Central memory CD4-positive, alpha-beta T cell (primary cell): Measurements from ENCODE around the gene ABHD16B.
A peak's percentile ranks its signal among the peaks of the same experiment; 100 is the strongest.

Source experiments
- DNase-seq: peaks from one replicate; pipeline ENCODE4 v3.0.0; 2022

ABHD16B gene

DNA sequence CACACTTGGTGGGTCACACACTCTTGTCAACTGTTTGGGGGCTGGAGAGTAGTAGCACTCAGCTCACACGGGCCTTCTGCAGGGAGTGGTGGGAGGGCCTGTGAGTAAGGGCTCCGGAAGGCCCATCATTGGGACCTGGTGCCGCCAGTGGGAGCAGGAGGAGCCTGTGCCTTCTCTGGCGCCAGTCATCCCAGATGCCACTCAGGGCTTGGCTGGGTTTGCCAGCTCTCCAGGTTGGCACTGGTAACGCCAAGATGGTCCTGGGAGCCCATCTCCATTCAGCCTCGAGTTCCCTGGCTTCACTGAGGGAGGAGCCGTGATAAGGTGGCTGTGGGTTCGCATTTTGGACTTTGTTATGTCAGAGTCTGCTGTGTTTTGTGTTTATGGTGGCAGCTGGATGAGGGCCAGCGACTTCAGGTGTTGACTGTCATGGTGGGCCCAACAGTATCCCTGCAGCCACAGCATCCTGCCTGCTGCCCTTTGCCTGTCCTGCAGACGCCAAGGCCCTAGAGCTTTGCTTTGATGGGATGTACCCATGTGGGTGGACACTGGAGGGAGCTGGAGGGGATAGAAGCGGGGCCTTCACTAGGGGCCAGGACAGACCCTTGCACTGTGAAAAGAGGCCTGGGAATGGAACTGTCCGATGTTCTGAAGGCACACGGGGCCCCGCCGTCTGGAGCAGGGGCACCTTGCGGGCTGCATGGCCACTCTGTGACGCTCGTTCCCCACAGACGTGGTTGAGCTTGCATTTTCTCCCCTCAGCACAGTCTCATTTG is 20.3 kb downstream of the ABHD16B start:
- no peak for DNase-seq

- no peak for DNase-seq
These were observed 21.2 kb downstream of the ABHD16B start for GRCh38 chr20:63882257-63883200.

DNA sequence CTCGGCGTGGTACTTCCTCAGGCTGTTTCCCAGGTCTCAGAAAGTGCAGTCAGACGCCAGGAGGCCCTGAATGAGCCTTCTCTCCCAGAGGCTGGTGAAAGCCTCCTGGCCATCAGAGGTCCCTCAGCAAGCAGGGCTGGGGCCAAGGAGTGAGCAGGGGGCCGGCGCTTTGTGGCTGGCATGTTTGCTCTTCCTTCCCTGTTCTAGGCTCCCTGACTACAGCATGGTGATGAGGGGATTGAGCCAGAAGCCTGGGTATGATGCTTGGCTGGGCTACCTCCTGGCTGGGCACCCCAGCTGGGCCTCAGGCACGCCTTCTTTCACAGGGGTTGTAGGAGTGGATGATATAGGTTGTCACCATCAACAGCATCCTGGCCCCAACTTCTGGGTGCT is 21.9 kb downstream of the ABHD16B start:
- DNase-seq: no peak

- no peak for DNase-seq
These were observed 23.4 kb downstream of the ABHD16B start for GRCh38 chr20:63884506-63885263.

DNA sequence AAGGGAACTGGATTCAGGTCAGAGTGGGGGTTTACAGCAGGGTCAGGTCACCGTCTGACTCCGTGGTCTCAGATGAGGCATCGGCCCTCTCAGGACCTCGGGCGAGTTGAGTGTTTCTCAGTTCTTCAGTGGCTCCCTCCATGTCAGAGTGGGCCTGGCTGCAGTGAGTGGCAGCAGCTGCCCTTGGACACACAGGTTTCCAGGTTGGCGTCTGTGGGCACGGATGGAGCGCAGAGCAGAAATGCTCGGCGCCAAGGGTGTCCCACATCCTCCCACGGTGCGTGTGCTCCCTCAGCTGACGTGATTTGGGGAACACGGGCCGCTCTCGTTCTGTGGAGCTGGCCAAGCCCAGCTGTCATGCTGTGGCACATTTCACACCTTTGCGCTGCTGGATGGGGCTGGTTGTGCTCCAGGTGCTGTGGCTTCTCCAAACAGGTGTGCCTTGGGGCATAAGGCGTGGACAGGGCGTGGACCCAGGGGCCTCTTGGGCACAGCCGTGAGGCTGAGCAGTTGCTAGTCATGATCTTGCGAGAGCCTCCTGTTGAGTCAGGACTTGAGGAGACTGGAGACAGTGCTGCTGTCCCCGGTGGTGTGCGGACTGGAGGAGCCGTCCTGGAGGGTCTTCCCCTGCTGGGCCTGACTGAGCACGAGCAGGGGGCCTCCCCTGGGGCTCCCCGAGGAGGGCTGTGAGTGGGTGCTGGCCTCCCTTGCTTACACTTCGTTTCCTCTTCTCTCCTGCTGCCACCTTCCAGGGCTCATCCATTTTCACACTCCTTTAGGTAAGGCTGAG is 24.2 kb downstream of the ABHD16B start:
- no peak for DNase-seq

- DNase-seq: no peak
These were observed 24.7 kb downstream of the ABHD16B start for GRCh38 chr20:63886054-63886419.

GRCh38 chr20:63886921-63887320 is 25.6 kb downstream of the ABHD16B start:
- DNase-seq: no peak

GRCh38 chr20:63889241-63890200 is 28.2 kb downstream of the ABHD16B start:
- no peak for DNase-seq

DNA sequence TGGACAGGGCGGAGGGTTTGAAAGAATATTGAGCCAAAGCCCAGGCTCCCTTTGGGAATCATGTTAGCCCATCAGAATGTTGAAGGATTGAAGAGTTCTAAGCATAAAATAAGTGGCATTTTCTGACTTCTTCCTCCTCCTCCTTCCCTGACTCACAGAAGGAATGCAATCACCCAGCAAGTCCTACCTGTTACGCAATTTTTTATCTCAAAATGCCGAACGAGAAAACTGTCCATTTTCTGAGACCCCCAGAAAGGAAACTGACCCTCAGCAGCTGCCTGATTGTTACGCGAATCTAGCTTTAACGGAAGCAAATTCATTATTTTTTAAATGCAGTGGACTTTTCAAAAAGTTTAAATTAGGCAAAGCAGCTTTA is 28.9 kb downstream of the ABHD16B start:
- DNase-seq: no peak

DNA sequence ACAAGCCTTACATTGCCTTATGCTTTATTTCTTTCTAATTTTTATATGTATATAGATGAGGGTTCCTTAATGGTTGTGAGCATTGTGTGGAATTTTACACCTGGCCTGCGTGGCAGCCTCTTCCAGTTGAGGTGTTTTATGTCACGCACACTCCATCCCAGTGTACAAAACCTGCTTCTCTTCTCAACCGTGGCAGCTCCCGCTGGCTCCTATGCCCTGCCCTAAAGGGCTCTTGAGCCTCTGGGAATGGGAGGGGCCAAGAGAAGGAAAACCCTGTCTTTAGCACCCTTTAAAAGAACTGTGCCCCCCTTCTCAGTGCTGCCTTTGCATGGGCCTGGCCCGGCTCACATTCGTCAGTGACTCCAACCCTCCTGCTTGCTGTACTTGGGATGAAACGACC is 29.3 kb downstream of the ABHD16B start:
- DNase-seq: no peak

GRCh38 chr20:63891061-63892002 is 30.0 kb downstream of the ABHD16B start:
- DNase-seq: no peak

DNA sequence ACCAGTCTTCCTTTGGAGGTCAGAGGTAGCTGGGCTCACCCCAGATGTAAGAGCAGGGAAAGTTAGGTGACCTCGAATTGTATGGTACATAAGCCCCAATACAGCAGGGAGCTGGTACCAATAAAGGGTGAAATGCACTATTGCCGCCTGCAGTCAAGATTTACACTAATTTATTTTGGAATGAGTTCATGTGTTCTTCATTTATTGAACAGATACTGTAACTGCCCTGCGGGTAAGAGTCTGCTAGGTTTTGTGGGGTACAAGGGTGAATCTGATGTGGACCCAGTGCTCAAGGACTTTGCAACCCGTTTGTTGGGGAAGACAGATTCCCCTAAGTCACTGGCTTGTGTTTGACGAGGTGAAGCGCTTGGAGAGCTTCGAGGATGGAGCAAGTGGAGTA is 31.1 kb downstream of the ABHD16B start:
- DNase-seq: no peak

DNA sequence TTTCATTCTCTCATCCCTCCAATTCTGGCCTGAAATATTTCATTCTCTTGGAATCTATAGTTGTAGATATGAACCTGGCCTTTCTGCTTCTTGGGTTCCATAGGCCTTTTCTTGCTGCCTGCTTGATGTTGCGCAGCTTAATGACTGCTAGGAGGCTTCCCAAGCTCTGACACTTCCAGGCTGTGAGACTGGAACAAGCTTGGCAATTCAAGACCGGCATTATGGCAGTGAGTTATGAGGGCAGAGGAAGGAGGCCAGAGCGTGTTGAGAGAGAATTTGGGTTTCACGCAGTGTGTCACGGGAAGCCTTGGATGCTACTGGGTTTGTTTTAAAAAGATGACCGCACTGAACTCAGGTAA is 32.7 kb downstream of the ABHD16B start:
- no peak for DNase-seq

GRCh38 chr20:63894358-63895201 is 33.3 kb downstream of the ABHD16B start, which contains the start of gene DNAJC5:
Gene DNAJC5, plus strand, starts transcription at chr20:63895126. Its CDS starts 33,220 bp downstream, at chr20:63928346.
- peak; percentile 98 for DNase-seq

- no peak for DNase-seq
These were observed 34.1 kb downstream of the ABHD16B start for GRCh38 chr20:63895202-63895951.

DNA sequence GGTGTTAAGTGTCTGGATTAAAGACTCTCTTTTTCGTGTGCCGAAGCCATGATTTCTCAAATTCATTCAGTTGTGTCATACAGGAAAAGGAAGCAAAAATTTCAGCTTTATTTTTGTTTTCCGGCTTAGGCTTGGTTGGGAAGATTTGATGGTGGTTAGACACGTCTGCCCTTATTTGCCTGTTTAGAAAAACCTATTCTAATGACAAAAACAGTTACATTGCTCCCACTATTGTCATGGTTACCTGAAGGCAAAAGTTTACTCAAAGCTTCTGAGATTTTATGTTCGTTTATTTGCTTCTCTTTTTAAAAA is 34.6 kb downstream of the ABHD16B start:
- DNase-seq: peak; percentile 51

DNA sequence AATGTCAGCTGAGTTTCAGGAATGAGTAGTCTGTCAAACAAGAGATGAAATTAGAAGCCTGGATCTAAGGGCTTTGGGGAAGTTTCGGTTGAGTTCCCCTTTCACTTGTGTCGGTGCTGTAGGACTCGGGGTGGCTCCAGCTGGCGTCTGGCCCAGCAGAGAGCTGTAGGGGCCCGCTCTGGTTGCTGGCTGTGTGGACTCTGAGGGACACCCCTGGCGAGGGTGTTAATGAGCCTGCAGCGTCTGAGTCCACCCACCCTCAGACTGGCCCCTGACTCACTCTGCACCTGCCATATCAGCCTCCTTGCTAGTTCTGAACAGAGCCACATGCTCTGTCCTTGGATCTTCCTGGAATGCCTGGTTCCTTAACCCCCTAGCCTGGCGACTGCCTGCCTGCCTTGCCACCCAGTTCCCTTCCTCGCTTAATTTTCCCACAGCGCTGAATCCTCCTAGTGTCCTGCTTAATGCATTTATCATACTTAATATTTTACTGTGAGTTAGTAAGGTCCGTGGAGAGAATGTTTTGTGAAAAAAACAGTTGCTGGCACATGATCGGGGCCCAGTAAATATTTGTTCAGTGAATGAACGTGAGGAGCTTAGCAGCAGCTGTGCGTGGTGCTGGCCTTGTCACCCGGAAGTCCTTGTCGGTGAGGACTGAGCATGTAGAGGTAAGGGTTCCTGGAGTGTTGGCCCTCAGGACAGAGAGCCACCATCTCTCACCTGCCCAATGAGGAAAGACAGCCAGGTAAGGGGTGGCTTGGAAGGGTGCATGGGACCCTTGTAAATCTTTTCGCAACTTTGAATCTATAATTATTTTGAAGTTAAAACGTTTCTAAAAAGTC is 35.2 kb downstream of the ABHD16B start:
- DNase-seq: no peak
